Liver (tissue), 9 donors: ENCODE results near the gene ERBB4. TPM values are rescaled to one million over a fixed set of nuclear protein-coding genes. Genes with fewer than 3 reads are reported as not detected.

ENCODE experiments used
- DNase-seq: peaks from one replicate; pipeline ENCODE4 v3.0.0-alpha.2; 2017; ENCODE audit warnings: low spot score
- H3K27ac ChIP-seq, 2 donors: one replicate each; pipeline ENCODE4 v1.7.0; 2013; ENCODE audit warnings: inconsistent platforms in 2 of 2, low read length in 2 of 2, control low read depth in 1 of 2, low read depth in 1 of 2, mild to moderate bottlenecking in 1 of 2
- H3K27me3 ChIP-seq, 4 donors: one replicate each; pipeline versions ENCODE4 v1.6.1 to v1.7.0; 2013; ENCODE audit warnings: low read length in 3 of 4, inconsistent platforms in 1 of 4, mild to moderate bottlenecking in 1 of 4, moderate library complexity in 1 of 4; ENCODE audit not compliant: control insufficient read depth in 4 of 4, insufficient read depth in 4 of 4
- H3K36me3 ChIP-seq, 4 donors: one replicate each; pipeline versions ENCODE4 v1.6.1 to v1.7.0; 2013; ENCODE audit warnings: low read length in 3 of 4, mild to moderate bottlenecking in 3 of 4, low read depth in 1 of 4, moderate library complexity in 1 of 4; ENCODE audit not compliant: control insufficient read depth in 4 of 4, insufficient read depth in 3 of 4
- H3K4me1 ChIP-seq, 4 donors: one replicate each; pipeline versions ENCODE4 v1.6.1 to v1.7.0; 2013; ENCODE audit warnings: low read length in 3 of 4, mild to moderate bottlenecking in 3 of 4, moderate library complexity in 1 of 4; ENCODE audit not compliant: control insufficient read depth in 4 of 4, insufficient read depth in 4 of 4
- H3K4me3 ChIP-seq, 3 donors: one replicate each; pipeline versions ENCODE4 v1.6.1 to v1.7.0; 2013; ENCODE audit warnings: low read length in 3 of 3, control low read depth in 1 of 3, low read depth in 1 of 3, mild to moderate bottlenecking in 1 of 3
- H3K9ac ChIP-seq, 2 donors: one replicate each; pipeline ENCODE4 v1.7.0; 2013; ENCODE audit warnings: low read length in 2 of 2, mild to moderate bottlenecking in 2 of 2, moderate library complexity in 2 of 2, control low read depth in 1 of 2, low read depth in 1 of 2
- H3K9me3 ChIP-seq, 4 donors: one replicate each; pipeline versions ENCODE4 v1.6.1 to v1.7.0; 2013; ENCODE audit warnings: low read length in 3 of 4; ENCODE audit not compliant: control insufficient read depth in 4 of 4
- CTCF ChIP-seq: fragments of 150-350 bp; IDR thresholded peaks from 2 replicates; pipeline ENCODE4 v1.5.1; 2017; ENCODE audit warnings: improper control_type of control experiment, low read depth, low read length; ENCODE audit not compliant: missing input control
- EGR1 ChIP-seq, 2 donors: IDR thresholded peaks; 2 replicates each; pipeline ENCODE4 v1.6.1; 2016 to 2018; ENCODE audit warnings: antibody characterized with exemption in 2 of 2, low read depth in 2 of 2
- FOXA1 ChIP-seq: IDR thresholded peaks from 2 replicates; pipeline ENCODE4 v1.6.1; 2016; ENCODE audit warnings: antibody characterized with exemption
- FOXA2 ChIP-seq: IDR thresholded peaks from 2 replicates; pipeline ENCODE4 v1.6.1; 2016; ENCODE audit warnings: antibody characterized with exemption
- GABPA ChIP-seq, 2 donors: IDR thresholded peaks in 1 of 2; conservative IDR thresholded peaks in 1 of 2; 2 replicates each; pipeline ENCODE4 v1.6.1; 2016; ENCODE audit warnings: antibody characterized with exemption in 2 of 2, mild to moderate bottlenecking in 1 of 2, moderate library complexity in 1 of 2
- HNF4A ChIP-seq, 2 donors: conservative IDR thresholded peaks; 2 replicates each; pipeline ENCODE4 v1.6.1; 2016; ENCODE audit warnings: antibody characterized with exemption in 2 of 2, mild to moderate bottlenecking in 2 of 2
- HNF4G ChIP-seq: IDR thresholded peaks from 2 replicates; pipeline ENCODE4 v1.6.1; 2016; ENCODE audit warnings: antibody characterized with exemption
- JUND ChIP-seq, 2 donors: IDR thresholded peaks; 2 replicates each; pipeline ENCODE4 v1.6.1; 2016; ENCODE audit warnings: antibody characterized with exemption in 2 of 2
- MAX ChIP-seq: IDR thresholded peaks from 2 replicates; pipeline ENCODE4 v1.6.1; 2016; ENCODE audit warnings: antibody characterized with exemption
- NR2F2 ChIP-seq: IDR thresholded peaks from 2 replicates; pipeline ENCODE4 v1.6.1; 2016; ENCODE audit warnings: antibody characterized with exemption
- RAD21 ChIP-seq, 2 donors: IDR thresholded peaks; 2 replicates each; pipeline ENCODE4 v1.6.1; 2016; ENCODE audit warnings: antibody characterized with exemption in 2 of 2, mild to moderate bottlenecking in 2 of 2
- RXRA ChIP-seq, 2 donors: IDR thresholded peaks; 2 replicates each; pipeline ENCODE4 v1.6.1; 2017 to 2018; ENCODE audit warnings: antibody characterized with exemption in 2 of 2, mild to moderate bottlenecking in 1 of 2
- SP1 ChIP-seq: IDR thresholded peaks from 2 replicates; pipeline ENCODE4 v1.6.1; 2018; ENCODE audit warnings: antibody characterized with exemption, mild to moderate bottlenecking
- TAF1 ChIP-seq: conservative IDR thresholded peaks from 2 replicates; pipeline ENCODE4 v1.6.1; 2016; ENCODE audit warnings: antibody characterized with exemption, mild to moderate bottlenecking
- YY1 ChIP-seq: IDR thresholded peaks from 2 replicates; pipeline ENCODE4 v1.6.1; 2016; ENCODE audit warnings: antibody characterized with exemption, mild to moderate bottlenecking
- WGBS: extraction: QIAGEN DNeasy Blood & Tissue Kit; methylation state at CpG from one replicate; pipeline ENCODE4 v1.1.7; 2013; 5-methylcytosine and 5-hydroxymethylcytosine counted together
- polyA plus RNA-seq, 2 donors: library from polyadenylated mRNA; stranded (reverse) in 1 of 2; unstranded in 1 of 2; fragments of 200-250 nt in 1 of 2; fragments of >200 nt in 1 of 2; fragmentation: Nextera tagmentation in 1 of 2; extraction: Ambion mirVana in 1 of 2; gene quantifications; one replicate each; pipeline versions ENCODE4 v1.2.1 to v1.2.3, GENCODE V29; 2013 to 2015
- total RNA-seq, 2 donors: library from RNA; depleted of rRNA; stranded (reverse); fragments of >200 nt; gene quantifications; one replicate each; pipeline ENCODE4 v1.2.3, GENCODE V29; 2014
- TF ChIP-seq, protein P1 (sequence below): IDR thresholded peaks from 2 replicates; pipeline ENCODE4 v1.6.1; 2016; ENCODE audit warnings: antibody characterized with exemption, mild to moderate bottlenecking
- TF ChIP-seq, protein P2 (sequence below): IDR thresholded peaks from 2 replicates; pipeline ENCODE4 v1.6.1; 2016; ENCODE audit warnings: antibody characterized with exemption
- TF ChIP-seq, protein P3 (sequence below): IDR thresholded peaks from 2 replicates; pipeline ENCODE4 v1.6.1; 2016; ENCODE audit warnings: antibody characterized with exemption
- donor health status: healthy.
- donor health status: healthy.
- donor health status: healthy.
- donor health status: healthy.
- donor health status: healthy.

ERBB4 gene
- total and polyA plus RNA-seq, 4 donors, result 0.03 to 0.42 TPM; not detected in 2

DNA sequence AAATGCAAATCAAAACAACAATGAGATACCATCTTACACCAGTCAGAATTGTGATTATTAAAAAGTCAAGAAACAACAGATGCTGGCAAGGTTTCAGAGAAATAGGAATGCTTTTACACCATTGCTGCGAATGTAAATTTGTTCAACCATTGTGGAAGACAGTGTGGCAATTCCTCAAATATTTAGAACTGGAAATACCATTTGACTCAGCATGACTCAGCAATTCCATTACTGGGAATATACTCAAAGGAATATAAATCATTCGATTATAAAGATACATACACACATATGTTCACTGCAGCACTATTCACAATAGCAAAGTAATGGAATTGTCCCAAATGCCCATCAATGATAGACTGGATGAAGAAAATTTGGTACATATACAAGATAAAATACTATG lies 516.7 kb downstream of the ERBB4 start:
- Histone ChIP-seq H3K9ac (no peak overlapping the region), H3K36me3 (no peaks in the 10 kb centered on the region), H3K4me1 (no peaks in the 10 kb centered on the region), H3K27ac (no peak overlapping the region), H3K27me3 (no peaks in the 10 kb centered on the region), H3K9me3 (no peaks in the 10 kb centered on the region), H3K4me3 (no peak overlapping the region)
- 89% methylated on average over 2 of the region's 2 CpGs for WGBS
- TF ChIP-seq SP1 (no peak), EGR1 (IDR thresholded peaks at IDR 0.05; ENCODE audit: low read depth in 2 of 2) (no peak), HNF4G (no peak), NR2F2 (no peak), FOXA2 (no peak)
- DNase-seq, result no peak

DNA sequence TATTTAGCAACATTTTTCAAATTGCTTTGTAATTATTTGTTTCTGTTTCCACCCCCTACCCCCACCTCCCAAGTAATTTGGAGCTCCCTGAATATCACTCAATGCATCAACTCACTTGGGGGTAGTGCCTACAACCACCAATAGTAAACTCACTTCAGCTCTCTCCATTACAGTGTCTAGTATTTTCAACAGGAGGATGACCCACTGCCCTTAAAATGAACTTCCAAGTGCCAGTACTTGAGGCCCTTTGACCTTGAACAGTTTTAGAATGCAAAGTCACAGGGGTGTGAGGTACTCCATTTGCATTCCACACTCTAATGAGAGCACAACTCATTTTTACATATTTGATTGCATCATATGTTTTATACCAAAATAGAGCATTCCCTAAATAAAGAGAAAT lies 523.0 kb downstream of the ERBB4 start:
- Histone ChIP-seq H3K27me3 (no peaks in the 10 kb centered on the region), H3K36me3 (no peaks in the 10 kb centered on the region), H3K4me1 (no peaks in the 10 kb centered on the region), H3K9me3 (no peaks in the 10 kb centered on the region), H3K9ac (no peak overlapping the region), H3K27ac (no peak overlapping the region), H3K4me3 (no peak overlapping the region)
- DNase-seq, result no peak
- TF ChIP-seq CTCF (no peak), GABPA (IDR thresholded peaks at IDR 0.05 in 1 of 2, conservative IDR thresholded peaks at IDR 0.05 in 1 of 2) (no peak), MAX (no peak), RAD21 (IDR thresholded peaks at IDR 0.05) (no peak), YY1 (no peak)

DNA sequence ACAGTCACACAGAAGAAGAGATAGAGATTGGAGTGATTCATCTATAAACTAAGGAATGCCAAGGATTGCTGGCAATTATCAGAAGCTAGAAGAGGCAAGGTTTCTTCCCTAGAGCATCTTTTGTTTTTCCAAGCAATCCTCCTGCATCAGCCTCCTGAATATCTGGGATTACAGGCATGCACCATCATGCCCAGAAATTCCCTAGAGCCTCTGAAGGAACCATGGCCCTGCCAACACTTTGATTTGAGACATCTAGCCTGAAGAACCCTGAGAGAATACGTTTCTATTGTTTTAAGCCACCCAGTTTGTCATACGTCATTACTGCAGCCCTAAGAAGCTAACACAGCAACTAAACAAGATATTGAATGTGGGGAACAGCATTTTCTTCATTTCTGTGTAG lies 525.0 kb downstream of the ERBB4 start:
- Histone ChIP-seq H3K27me3 (no peaks in the 10 kb centered on the region), H3K4me1 (no peaks in the 10 kb centered on the region), H3K9ac (no peak overlapping the region), H3K27ac (no peak overlapping the region), H3K4me3 (no peak overlapping the region), H3K9me3 (no peaks in the 10 kb centered on the region), H3K36me3 (no peaks in the 10 kb centered on the region)
- TF ChIP-seq, protein P1, sequence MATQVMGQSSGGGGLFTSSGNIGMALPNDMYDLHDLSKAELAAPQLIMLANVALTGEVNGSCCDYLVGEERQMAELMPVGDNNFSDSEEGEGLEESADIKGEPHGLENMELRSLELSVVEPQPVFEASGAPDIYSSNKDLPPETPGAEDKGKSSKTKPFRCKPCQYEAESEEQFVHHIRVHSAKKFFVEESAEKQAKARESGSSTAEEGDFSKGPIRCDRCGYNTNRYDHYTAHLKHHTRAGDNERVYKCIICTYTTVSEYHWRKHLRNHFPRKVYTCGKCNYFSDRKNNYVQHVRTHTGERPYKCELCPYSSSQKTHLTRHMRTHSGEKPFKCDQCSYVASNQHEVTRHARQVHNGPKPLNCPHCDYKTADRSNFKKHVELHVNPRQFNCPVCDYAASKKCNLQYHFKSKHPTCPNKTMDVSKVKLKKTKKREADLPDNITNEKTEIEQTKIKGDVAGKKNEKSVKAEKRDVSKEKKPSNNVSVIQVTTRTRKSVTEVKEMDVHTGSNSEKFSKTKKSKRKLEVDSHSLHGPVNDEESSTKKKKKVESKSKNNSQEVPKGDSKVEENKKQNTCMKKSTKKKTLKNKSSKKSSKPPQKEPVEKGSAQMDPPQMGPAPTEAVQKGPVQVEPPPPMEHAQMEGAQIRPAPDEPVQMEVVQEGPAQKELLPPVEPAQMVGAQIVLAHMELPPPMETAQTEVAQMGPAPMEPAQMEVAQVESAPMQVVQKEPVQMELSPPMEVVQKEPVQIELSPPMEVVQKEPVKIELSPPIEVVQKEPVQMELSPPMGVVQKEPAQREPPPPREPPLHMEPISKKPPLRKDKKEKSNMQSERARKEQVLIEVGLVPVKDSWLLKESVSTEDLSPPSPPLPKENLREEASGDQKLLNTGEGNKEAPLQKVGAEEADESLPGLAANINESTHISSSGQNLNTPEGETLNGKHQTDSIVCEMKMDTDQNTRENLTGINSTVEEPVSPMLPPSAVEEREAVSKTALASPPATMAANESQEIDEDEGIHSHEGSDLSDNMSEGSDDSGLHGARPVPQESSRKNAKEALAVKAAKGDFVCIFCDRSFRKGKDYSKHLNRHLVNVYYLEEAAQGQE, result no peak
- no peak for TF ChIP-seq YY1
- no peak for TF ChIP-seq HNF4G
- no peak for TF ChIP-seq MAX
- TF ChIP-seq, protein P2, sequence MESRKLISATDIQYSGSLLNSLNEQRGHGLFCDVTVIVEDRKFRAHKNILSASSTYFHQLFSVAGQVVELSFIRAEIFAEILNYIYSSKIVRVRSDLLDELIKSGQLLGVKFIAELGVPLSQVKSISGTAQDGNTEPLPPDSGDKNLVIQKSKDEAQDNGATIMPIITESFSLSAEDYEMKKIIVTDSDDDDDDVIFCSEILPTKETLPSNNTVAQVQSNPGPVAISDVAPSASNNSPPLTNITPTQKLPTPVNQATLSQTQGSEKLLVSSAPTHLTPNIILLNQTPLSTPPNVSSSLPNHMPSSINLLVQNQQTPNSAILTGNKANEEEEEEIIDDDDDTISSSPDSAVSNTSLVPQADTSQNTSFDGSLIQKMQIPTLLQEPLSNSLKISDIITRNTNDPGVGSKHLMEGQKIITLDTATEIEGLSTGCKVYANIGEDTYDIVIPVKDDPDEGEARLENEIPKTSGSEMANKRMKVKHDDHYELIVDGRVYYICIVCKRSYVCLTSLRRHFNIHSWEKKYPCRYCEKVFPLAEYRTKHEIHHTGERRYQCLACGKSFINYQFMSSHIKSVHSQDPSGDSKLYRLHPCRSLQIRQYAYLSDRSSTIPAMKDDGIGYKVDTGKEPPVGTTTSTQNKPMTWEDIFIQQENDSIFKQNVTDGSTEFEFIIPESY, result no peak
- TF ChIP-seq HNF4A (conservative IDR thresholded peaks at IDR 0.05), result no peak
- TF ChIP-seq RXRA (IDR thresholded peaks at IDR 0.05), result no peak
- no peak for TF ChIP-seq RAD21 (IDR thresholded peaks at IDR 0.05)
- TF ChIP-seq NR2F2, result no peak
- TF ChIP-seq, protein P3, sequence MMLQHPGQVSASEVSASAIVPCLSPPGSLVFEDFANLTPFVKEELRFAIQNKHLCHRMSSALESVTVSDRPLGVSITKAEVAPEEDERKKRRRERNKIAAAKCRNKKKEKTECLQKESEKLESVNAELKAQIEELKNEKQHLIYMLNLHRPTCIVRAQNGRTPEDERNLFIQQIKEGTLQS, result no peak
- TF ChIP-seq JUND (IDR thresholded peaks at IDR 0.05), result no peak
- no peak for TF ChIP-seq FOXA1
- no peak for TF ChIP-seq TAF1
- TF ChIP-seq CTCF, result no peak
- DNase-seq, result no peak
- 54% methylated on average over 2 of the region's 2 CpGs for WGBS
